Activated CD4-positive, alpha-beta T cell treated with anti-CD3 and anti-CD28 coated beads for 4 hours (primary cell): ENCODE results near the gene VPS13D.
"Not testable (repeated sequence)": the region's sequence is repeated elsewhere in the genome, so short reads cannot be mapped to it uniquely, and the experiment has no call there.

Experiments
- DNase-seq, 2 donors: peaks; one replicate each; pipeline ENCODE4 v3.0.0-alpha.2; 2020

Gene VPS13D

DNA sequence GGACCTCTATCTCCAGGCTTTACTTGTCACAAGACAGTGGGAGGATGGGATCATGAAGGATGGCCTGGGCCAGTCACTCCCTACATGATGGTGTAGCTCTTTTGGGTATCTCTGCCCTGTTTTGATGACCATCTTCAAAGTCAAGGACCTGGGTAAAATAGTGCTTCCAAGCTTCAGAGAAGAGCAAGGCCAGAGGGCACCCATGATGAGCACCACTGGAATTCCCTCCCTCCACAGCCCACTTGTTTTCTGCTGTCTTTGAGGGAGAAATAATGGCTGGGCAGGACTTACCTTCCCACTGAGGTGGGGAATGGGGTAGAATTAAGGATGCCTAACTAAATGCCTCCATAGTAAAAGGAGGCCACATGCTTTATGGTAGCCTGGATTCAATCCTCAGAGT, 222.4 kb downstream of the VPS13D start:
- DNase-seq: no peak

DNA sequence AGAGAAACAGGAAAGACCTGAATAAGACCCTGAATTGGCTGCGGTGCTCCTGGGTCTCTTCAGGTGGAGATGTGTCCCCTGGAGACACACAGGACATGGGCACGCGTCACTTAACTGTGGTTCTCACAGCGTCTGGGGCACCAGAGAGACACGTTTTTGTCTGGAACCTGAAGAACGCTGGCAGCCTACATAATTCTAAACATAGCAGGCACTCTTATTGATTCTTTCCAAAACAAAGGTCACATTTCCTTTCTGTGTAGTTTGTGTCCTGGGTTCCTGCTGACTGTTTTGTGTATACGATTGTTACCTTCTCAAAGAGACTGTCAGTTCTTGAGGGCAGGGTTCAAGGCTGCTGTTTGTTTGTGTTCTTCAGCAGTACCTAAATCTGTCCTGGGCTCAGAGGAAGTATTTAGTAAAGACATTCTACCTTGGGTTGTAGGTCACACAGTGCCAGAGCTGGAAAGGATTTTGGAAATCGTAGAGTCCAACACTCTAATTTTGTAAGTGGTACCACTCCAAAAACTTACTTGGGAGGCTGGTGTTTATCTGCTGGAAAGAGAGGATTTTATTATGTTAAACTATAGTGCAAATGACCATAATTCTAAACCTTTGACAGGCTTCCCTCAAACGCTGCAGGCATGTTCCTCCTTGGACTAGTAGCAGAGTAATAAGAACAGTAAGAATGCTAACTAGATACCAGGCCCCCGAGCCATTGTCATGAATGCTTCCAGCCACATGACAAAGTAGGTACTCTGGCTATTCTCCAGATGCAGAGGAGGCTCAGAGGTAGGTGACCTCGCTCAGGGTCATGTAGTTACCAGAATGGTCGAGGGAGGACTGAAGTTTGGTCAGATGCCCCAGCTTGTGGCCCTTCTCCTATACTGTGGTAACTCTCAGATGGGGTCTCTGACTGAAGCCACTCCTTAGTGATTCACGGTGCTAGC, 223.8 kb downstream of the VPS13D start:
- peak; percentile 45 to 47 for DNase-seq

DNA sequence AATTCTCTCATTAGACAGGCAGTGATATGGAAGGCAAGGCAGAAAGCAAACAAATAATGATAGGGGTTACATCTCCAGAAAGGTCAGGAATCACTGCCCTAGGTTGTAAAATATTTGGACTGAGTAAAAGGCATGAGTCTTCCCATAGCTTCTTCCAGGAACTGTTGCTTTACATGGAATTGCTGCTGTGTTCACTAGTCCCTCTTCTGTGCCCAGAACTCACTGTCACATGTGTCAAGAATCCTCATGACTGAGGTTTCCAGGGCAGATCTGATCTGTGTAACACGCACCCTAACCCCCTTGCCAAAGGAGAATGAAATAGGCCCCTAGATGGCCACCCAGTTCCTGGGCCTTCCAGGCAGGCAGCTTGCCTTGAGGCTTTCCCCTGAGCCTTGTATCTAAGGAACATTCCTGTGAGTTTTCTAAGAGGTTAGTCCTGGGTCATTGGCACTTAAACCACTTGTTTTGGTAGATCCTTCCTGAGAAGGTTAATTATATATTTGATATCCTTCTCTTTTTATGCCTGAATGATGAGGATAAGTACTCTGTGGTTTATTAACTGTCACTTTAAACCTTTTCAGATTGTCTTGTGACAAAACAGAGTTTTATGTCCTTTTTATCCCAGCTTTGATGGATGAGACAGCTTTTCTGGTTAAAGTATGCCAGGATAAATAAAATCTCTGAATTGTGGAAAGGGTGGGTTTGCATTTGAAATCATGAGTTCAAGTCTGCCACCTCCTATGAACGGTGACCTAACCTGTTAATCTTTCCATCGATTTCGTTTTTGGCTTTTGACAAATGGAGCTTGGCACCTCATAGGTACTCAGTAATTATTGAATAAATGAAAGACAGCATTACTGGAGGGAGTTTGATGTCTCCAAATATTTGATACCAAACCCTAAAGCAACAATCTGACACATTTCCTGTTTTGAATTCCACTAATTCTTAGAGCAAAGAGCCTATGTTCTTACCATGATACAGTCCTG, 224.9 kb downstream of the VPS13D start:
- DNase-seq: no peak

DNA sequence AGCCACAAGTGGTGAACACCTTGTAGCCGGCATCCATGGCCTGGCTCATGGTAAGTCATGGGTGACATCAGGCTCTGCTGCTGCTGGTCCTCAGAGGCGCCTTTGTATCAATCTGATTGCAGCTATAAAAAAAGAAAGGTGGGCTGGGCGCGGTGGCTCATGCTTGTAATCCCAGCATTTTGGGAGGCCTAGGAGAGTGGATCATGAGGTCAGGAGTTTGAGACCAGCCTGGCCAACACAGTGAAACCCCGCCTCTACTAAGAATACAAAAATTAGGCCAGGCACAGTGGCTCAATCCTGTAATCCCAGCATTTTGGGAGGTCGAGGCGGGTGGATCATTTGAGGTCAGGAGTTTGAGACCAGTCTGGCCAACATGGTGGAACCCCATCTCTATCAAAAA, 226.3 kb downstream of the VPS13D start:
- DNase-seq: not testable (repeated sequence)

DNA sequence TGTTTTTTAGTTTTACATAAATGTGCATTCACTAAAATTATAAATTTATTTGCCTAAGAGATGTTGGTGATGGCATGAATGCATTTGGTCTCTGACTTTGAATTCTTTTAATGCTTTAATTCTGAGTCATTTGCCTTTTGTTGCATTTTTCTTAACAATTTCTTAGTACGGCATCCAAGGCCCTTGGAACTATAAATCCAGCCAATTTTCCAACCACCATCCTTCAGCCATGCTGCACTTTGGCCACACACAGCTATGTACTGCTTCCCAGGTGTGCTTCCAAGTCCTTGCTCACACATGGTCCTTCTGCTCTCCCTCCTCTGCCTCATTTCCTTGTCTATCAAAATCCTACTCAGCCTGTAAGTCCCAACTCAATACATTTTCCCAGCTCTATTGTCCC, 227.1 kb downstream of the VPS13D start:
- no peak for DNase-seq

DNA sequence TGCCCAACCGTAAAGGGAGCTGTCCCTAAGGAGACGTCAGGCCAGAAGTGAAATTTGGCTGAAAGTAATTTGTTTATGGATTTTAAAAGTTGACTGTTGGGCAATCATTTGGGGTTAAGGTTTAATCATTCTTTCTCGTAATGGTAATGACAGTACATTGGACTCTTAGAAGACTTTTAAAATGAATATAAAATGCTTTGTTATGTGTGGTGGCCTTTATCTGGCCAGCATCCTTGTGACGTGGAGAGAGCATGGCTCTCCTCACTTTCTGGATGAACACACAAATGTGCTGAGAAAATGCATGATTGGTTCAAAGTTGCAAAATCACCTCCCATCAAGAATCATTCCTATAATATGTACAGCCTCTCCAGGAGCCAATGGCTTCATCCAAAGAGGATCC, 227.9 kb downstream of the VPS13D start:
- no peak for DNase-seq

DNA sequence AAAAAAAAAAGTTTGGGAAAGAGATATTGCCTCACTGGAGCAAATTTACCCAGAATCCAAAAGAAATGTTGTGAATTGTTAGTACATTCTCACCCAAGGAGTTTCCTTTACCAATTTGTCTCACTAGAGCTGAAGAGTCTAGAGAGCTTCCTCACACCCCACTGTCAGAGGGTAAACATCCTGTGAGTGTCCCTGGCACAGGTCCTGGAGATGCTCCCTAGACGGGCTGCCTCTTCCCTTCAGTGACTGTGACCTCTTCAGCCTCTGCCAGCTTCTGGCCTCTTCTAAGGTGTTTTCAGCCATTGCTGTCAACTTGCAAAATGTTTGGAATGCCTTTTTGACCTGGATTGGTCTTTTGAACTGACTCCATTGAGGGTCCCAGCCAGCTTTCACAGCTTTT, 228.7 kb downstream of the VPS13D start:
- DNase-seq: no peak

DNA sequence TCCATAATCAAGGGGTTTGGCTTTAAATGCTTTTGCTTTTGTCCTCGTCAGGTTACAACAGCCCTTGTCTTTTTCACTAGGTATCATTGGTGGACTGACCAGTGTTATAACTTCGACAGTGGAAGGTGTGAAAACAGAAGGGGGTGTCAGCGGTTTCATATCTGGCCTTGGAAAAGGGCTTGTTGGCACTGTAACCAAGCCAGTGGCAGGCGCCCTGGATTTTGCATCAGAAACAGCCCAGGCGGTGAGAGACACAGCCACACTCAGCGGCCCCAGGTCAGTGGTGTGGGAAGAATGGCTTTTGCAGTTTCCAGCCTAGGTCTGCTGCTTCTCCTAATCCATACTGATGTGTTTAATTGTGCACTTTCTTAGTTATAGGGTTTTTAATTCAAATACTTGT, 230.3 kb downstream of the VPS13D start:
- DNase-seq: no peak

DNA sequence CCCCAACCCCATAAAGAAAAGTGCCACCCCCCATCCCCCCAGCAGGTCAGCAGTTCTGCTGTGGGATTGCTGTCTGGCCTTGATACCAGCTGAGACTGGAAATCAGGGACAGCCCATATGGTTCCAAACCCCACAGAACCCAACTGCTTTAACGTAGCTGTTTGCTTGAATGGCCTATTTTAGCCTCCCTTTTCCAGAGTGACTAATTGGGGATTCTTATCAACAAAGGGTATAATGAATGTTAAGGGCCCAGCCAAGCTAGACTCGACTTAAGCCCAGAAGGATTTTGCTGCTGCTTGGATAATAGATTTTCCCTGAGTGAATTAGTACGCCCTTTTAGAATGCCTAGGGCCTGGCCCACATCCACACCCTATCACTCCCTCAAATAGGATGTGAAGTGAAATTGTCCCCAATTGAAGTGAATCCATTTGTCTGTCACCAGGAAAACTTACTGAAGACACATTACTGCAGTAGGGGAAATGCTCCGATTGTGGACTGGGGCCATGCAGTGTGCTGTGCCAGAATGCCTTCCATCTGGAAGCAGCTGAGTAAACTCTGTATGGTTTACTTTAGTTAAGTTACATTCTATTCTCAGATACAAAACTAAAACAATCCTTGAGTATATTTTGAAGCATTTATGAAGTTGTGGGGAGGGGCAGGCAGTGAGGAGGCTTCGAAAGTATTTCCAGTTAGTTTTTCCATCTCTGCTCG, 231.2 kb downstream of the VPS13D start:
- no peak for DNase-seq

DNA sequence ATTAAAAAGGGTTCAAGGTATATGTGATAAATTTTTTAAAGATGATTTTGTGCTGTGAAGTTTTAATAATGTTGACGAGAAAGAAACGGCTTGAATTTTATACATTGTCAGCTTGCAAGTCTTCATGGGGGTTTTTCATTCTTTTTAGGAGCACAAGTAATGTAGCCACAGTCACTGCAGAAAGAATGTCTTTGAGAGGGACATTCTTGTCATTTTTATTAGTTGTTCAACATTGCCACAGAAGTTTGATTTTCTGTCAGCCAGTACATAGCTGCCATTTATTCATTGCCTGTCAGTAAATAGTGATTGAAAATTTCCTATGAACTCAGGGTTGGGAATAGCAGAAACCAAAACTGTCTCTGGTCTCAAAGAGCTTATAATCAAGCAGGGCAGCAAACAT, 231.9 kb downstream of the VPS13D start:
- DNase-seq: no peak

DNA sequence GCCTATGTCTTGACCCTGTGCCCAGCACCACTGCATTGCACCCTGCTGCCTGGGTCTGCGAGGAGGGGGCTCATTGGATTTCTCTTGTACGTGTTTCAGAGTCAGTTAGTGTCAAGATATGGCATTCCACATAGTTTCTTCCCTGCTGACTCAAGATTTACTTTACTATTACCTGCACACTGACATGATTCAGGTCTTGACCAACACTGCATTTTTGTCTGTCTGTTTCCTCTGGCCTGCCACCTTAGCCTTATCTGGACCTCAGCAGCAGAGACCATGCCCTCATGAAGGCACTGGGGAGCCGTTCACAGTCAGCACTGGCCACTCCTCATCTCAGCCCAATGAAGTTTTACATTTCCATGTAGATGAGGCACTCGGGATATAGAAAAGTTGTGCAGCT, 232.8 kb downstream of the VPS13D start:
- DNase-seq: no peak

DNA sequence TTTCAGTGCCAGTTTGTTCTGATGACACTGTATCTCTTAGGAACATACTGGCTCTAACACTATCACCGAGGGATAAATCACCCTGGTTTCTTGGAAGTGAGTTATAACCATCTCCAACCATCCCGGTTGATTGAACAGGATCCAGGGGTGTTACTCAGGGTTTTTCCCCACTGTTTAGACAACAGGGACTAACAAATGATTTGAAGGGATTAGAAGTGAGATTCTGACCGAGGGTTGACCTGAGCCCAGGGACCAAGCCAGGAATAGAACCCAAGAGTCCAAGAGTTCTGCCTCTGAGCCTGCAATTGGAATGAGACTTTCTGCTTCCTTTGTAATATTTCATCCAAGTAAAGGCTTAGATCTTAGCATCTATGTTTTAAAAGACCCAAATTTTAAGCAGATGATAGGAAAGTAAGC, 234.2 kb downstream of the VPS13D start:
- DNase-seq: no peak

DNA sequence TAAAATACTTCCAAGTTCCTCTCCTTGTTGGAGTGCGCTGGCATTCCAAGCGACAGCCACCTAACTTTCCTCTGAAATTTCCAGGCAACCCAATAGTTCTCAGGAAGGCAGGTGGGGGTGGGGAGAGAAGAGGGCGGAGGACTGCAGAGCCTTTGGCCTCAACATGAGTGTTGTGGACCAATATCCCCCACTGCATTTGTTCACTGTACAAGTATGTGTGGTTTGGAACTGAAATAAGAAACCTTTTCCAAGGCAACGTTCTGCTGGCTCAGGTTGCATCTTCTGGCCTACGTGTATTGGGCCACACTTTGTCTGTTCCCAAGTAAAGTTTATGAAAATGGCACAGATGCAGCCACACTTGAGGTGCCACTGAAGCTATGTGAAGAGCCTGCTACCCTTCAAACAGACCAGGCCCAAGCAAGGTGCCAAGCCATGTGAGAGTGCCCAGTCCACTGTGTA, 234.8 kb downstream of the VPS13D start:
- DNase-seq: no peak

DNA sequence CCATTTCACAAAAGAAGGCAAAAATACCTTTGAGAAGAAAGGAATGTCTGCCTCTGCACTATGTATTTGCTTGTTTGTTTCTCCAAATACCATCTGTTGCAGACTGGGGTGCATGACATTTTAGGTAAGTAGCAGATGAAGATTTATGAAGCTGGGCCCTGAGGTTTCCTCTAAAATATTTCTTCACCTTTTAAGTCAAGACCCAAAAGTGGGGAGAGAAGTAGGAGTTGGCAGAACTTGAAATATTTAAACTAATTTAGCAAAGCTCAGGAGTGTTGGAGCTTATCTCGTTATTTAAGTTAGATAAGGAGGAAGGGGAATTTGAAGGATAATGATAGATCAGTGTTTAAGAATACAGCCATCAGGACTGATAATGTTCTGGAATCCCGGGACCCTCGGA, 235.3 kb downstream of the VPS13D start:
- no peak for DNase-seq

DNA sequence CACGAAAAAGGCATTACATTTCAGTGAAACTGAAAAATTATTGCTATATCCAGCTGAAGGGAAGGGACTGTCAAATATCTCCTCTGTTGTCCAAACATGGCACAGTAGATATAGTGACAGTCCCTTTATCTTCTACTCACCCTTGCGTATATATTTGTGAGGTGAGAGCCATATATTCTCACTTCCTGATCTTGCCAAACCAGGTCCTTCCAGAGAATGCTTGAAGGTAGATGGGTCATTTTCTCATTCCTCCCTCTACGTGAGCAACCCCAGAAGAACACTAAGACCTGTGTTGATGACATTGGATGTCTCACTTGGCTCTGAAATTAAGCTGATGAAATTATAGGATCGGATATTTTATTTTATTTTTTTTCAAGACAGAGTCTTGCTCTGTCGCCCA, 237.0 kb downstream of the VPS13D start:
- no peak for DNase-seq

DNA sequence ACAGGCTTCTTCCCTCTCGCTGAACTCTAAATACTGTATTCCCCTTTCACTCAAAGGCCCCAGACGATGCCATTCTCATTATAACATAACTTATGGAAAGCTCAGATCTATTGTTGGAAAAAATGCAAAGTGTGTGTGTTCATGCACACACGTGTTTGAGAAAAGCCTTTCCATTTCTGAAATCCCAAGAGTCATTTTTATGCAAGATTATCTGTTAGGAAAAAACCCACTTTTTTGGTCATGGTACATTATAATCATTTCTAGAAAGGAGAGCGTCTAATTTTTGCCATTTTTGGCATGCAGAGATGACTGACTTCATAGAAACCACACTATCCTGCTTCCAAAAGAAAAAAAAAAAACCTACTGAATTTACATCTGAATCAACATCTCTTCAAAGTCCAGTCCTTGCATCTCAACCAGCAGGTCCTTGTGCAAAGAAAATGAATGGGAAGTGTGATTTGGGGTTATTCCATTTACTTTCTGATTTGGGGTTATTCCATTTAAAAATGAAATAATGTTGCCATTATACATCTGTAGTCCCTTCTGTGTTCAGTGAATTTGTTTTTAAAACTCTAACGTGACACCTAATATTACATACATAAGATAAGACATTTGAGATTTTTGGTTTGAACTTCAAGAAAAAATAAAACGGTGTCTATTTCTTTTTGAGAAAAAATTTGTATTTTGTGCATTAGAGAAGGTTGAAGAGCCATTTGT, 237.9 kb downstream of the VPS13D start:
- DNase-seq: no peak

DNA sequence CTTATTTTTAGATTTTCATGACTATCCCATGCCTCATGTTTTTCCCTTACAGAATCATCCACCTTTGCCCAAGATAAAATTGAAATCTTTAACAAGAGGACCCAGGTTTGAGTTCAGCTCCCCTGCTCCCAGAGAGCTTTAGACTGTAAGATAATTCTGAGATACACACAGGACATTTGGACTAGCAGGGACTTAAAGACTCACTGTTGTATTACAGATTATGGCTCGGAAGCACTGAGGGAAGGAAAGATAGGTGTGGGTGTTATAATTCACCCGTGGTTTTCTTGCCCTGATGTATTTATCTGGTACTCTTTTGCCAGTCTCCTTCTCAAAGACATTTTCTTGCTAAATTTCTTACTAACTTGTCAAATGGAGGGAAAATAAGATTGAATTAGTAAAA, 238.5 kb downstream of the VPS13D start:
- no peak for DNase-seq

DNA sequence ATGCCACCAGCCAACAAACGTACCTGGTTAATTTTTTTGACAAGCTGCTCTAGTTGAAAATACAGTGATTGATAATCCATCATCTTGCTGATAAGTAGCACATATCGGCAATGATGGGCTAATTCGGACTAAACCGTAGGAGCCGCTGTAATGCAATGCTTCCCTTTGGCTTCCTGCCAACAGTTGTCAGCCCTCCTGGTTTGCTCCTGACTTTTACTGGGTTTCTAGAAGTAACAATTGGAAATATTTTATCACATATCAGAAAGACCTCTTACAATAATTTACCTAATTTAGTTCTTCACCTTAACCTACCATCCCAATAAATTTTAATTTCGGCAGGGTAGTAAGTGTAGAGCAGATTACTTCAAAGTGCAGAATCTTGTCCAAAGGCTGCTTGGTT, 239.7 kb downstream of the VPS13D start:
- DNase-seq: no peak

DNA sequence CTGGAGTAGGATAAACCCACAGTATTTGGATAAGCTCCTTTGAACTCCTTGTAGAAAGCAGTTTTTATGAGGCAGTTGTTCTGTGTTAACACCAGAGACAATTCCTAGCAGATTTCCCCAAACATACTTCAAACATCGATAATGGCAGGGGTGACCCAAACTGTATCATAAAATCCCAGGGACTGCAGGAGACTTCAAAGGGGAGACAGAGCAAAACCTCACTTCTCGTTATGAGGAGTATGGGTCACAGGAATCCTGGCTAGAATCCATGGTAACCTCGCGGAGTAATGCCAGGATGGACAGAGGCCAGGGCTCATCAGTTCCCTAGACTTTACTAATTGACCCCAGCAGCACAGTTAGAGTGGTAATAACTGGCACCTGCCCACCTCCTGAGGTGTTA, 240.2 kb downstream of the VPS13D start:
- DNase-seq: no peak

DNA sequence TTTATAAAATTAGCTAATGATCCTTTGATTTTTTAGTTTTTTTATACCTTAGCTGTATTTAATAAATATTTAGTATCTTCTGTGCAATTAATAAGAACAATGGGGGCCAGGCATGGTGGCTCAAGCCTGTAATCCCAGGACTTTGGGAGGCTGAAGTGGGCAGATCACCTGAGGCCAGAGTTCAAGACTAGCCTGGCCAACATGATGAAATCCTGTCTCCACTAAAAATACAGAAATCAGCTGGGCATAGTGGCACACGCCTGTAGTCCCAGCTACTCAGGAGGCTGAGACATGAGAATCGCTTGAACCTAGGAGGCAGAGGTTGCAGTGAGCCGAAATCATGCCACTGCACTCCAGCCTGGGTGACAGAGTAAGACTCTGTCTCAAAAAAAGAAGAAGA, 241.1 kb downstream of the VPS13D start:
- DNase-seq: not testable (repeated sequence)

DNA sequence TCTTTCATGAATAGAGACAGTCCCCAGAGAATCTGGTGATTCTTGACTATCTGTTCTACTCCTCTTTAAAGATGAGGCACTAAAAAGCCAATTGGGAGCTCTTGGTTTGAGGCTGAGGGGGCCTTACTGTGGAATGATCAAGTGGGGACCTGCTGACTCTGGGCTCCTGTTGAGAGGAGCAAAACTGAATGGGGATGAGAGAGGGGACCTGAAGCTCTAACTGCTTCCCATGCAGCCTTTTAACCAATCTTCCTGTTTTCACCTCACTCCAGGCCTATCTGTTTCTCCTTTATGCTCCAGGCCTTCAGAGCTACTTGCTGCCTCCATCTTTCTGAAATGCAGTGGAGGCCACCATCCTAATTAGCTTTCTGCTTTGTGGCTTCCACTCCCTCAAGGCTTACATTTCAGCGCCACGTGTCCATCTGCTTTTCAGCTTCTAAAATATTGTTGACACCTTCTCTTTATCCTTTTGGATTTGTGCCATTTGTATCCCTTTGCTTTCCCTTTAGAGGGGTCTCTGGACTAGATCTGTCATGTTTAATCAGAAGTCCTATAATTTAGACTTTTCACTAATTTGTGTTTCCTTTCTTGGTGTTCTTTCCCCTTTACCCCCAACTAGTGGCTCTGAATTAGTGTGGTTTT, 242.4 kb downstream of the VPS13D start:
- DNase-seq: no peak
